Suprapubic skin (tissue), 4 donors: ENCODE results near the gene PHLDB3. TPM values are rescaled to one million over a fixed set of nuclear protein-coding genes. Genes with fewer than 3 reads are reported as not detected.

ENCODE experiments used
- DNase-seq, 2 donors: peaks; one replicate each; pipeline ENCODE4 v3.0.0-alpha.2; 2019; ENCODE audit warnings: low spot score in 2 of 2
- H3K27ac ChIP-seq: fragments of 200-600 bp; sonication (generic); one replicate; pipeline ENCODE4 v1.5.1; 2019
- H3K27me3 ChIP-seq: fragments of 200-600 bp; sonication (generic); one replicate; pipeline ENCODE4 v1.5.1; 2019
- H3K36me3 ChIP-seq: fragments of 200-600 bp; sonication (generic); one replicate; pipeline ENCODE4 v1.5.1; 2019
- H3K4me1 ChIP-seq: fragments of 200-600 bp; sonication (generic); one replicate; pipeline ENCODE4 v1.5.1; 2019
- H3K4me3 ChIP-seq: fragments of 200-600 bp; sonication (generic); one replicate; pipeline ENCODE4 v1.5.1; 2019; ENCODE audit warnings: mild to moderate bottlenecking
- H3K9me3 ChIP-seq: fragments of 200-600 bp; sonication (generic); one replicate; pipeline ENCODE4 v1.5.1; 2019
- EP300 ChIP-seq: sonication (generic); formaldehyde crosslinking; IDR thresholded peaks from one replicate; pipeline ENCODE4 v1.6.1; 2017; ENCODE audit warnings: antibody characterized with exemption
- POLR2A ChIP-seq, 2 donors: fragments of 450-650 bp; IDR thresholded peaks; one replicate each; pipeline ENCODE4 v1.6.1; 2017; ENCODE audit warnings: antibody characterized with exemption in 2 of 2, mild to moderate bottlenecking in 2 of 2, moderate library complexity in 2 of 2
- POLR2AphosphoS5 ChIP-seq, 3 donors: sonication (generic); formaldehyde crosslinking; IDR thresholded peaks; one replicate each; pipeline ENCODE4 v1.6.1; 2017; ENCODE audit warnings: antibody characterized with exemption in 3 of 3
- WGBS: methylation state at CpG from one replicate; pipeline ENCODE4 v1.1.5; 2018; 5-methylcytosine and 5-hydroxymethylcytosine counted together
- total RNA-seq, 4 donors: library from RNA; depleted of rRNA; stranded (reverse); fragments of >200 nt; gene quantifications; one replicate each; pipeline ENCODE4 v1.1.0, GENCODE V29; 2016
- TF ChIP-seq, protein P1 (sequence below), 2 donors: fragments of 200-600 bp in 1 of 2; fragments of 450-650 bp in 1 of 2; sonication (generic) in 1 of 2; IDR thresholded peaks; one replicate each; pipeline ENCODE4 v1.5.1; 2016 to 2019; ENCODE audit warnings: antibody characterized with exemption in 2 of 2, mild to moderate bottlenecking in 1 of 2, moderate library complexity in 1 of 2

The PHLDB3 gene
- total RNA-seq, 4 donors from 2014 or later = 63.2 to 110 (median 72.2) TPM

DNA sequence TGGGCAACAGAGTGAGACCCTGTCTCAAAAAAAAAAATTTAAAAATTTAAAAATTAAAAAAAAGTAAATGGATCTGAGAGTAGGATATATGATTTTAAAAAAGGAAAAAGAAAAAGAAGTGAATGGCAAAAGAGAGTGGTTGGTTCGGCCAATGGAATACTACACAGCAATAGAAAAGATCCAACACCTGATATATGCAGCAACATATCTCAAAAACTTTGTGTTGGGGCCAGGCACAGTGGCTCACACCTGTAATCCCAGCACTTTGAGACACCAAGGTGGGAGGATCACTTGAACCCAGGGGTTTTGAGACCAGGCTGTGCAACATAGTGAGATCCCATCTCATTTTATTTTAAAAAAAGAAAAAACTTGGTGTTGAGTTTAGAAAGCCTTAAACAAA, 37.8 kb downstream of the PHLDB3 start:
- Histone ChIP-seq H3K27me3 (no peaks in the 10 kb centered on the region), H3K4me1 (peaks cover 73% of the 10 kb centered on the region), H3K27ac (peak overlapping the region; percentile 66), H3K4me3 (no peak overlapping the region), H3K9me3 (no peaks in the 10 kb centered on the region), H3K36me3 (peaks cover under 1% of the 10 kb centered on the region)
- no peak for TF ChIP-seq EP300
- TF ChIP-seq, protein P1, sequence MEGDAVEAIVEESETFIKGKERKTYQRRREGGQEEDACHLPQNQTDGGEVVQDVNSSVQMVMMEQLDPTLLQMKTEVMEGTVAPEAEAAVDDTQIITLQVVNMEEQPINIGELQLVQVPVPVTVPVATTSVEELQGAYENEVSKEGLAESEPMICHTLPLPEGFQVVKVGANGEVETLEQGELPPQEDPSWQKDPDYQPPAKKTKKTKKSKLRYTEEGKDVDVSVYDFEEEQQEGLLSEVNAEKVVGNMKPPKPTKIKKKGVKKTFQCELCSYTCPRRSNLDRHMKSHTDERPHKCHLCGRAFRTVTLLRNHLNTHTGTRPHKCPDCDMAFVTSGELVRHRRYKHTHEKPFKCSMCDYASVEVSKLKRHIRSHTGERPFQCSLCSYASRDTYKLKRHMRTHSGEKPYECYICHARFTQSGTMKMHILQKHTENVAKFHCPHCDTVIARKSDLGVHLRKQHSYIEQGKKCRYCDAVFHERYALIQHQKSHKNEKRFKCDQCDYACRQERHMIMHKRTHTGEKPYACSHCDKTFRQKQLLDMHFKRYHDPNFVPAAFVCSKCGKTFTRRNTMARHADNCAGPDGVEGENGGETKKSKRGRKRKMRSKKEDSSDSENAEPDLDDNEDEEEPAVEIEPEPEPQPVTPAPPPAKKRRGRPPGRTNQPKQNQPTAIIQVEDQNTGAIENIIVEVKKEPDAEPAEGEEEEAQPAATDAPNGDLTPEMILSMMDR (IDR thresholded peaks at IDR 0.05) = no peak
- TF ChIP-seq POLR2AphosphoS5 (IDR thresholded peaks at IDR 0.05) = no peak
- no peak for TF ChIP-seq POLR2A (IDR thresholded peaks at IDR 0.05)
- WGBS = 93% methylated on average over 1 of the region's 1 CpG
- no peak for DNase-seq

DNA sequence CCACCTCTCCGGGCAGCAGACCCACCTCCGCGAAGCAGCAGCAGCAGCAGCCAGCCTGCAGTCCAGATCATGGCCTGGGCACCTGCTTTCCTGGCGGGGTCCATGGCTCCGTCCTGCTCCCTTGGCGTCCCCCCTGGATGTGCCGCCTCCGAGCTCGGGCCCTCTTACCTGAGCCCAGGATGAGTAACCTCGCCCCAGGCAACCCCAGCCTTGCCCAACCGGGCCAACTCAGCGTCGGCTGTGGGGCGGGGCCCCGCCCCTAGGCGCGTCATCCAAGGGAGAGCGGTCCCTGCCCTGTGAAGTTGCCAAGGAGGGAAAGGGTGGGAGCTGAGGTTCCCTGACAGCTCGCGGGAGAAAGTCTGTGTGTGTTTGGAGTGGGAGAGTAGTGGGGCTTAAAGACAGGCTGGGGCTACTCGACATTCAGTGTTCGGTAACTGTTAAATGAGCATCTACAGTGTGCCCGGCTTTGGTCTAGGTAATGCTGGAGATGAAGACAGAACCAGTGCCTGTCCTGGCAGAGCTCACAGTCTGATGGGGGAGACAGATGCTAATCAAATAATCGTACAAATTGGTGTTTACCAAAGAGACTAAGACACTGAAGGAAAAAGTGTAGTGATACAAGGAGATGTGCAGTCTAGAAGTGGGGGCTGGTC, 39.0 kb downstream of the PHLDB3 start, which contains the start of gene LYPD3:
Gene LYPD3, minus strand, starts transcription at position 141 of the 653 bp plus-strand sequence. Its CDS starts 37 bp downstream, at position 104.
- Histone ChIP-seq H3K4me3 (peak within 1 kb of the TSS; percentile 56), H3K4me1 (peaks cover 68% of the 10 kb centered on the region), H3K36me3 (peaks cover 9% of the 10 kb centered on the region), H3K27me3 (no peaks in the 10 kb centered on the region), H3K9me3 (no peaks in the 10 kb centered on the region), H3K27ac (peak within 1 kb of the TSS; percentile 88)
- peak in 2 of 3 donors; percentile 41 to 67 for TF ChIP-seq POLR2AphosphoS5 (IDR thresholded peaks at IDR 0.05)
- peak in 1 of 2 donors; percentile 45 for TF ChIP-seq POLR2A (IDR thresholded peaks at IDR 0.05)
- TF ChIP-seq, protein P1 (IDR thresholded peaks at IDR 0.05) = no peak
- peak; percentile 86 to 88 for DNase-seq
- WGBS = 29% methylated on average over 24 of the region's 24 CpGs

DNA sequence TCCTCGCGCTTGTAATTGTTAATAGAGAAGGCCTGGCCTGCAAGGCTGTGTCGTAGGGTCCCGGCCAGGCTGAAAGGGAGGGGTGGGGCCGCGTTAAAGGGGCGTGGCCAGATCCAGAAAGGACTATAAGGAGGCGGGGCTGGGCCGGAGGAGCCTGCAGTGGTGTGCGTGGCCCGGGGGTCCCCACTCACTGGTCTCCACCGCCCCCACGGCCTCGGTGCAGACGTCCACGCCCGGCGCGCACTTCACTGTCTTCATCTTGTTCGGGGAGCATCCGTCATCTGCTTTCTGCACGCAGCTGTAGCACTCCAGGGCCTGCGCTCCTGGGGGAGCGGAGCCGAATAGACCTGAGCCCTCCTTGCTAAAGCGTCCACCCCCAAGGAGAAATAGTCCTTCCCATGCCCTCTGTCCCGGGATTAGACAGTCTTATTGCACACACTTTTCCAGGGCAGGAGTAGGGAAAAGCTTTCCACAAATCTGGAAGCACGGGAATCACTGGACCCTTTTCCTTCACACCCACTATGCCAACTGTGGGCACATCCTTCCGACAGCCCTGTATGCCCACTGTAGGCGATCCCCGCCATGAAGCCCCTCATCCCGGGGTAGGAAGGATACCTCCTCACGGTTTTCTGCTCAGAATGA, 40.3 kb downstream of the PHLDB3 start:
- Histone ChIP-seq H3K4me1 (peaks cover 65% of the 10 kb centered on the region), H3K27ac (peak overlapping the region; percentile 88), H3K4me3 (peak overlapping the region; percentile 56), H3K9me3 (no peaks in the 10 kb centered on the region), H3K27me3 (no peaks in the 10 kb centered on the region), H3K36me3 (peaks cover 9% of the 10 kb centered on the region)
- TF ChIP-seq, protein P1 (IDR thresholded peaks at IDR 0.05) = no peak
- TF ChIP-seq POLR2AphosphoS5 (IDR thresholded peaks at IDR 0.05) = no peak
- no peak for TF ChIP-seq POLR2A (IDR thresholded peaks at IDR 0.05)
- TF ChIP-seq EP300 = no peak
- DNase-seq = peak; percentile 90
- WGBS = 19% methylated on average over 20 of the region's 33 CpGs

DNA sequence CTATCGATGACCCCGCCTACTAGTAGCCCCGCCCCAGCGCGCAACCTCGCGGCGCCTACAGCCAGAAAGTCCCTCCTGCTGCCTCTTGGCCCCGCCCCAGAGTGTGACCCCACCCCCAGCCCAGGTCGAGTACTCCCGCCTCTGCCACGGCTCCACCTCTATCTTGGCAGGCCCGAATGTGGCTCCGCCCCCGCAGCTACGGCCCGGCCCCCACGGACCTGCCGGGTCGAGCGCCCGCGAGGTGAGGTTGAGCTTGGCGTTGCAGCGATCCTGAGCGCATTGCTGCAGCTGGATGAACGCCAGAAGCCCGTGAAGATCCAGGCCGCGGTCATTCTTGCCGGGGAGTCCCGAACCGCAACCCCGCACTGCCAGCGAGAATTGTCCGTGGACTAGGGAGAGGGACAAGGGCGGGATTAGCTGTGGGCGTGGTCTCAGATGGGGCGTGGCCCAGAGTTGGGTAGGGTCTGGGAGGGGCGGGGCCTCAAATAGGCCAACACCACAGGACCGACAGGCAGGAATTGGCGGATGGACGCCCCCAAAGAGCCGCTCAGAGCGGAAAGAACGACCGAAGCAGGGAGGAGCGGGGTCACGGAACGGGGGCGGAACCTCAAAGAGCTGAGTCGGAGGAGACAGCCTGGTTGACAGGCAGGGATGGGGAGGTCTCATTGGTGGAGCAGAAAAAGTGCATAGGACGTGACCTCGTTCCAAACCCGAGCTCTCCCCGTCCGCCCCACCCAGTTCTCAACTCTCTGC, 41.0 kb downstream of the PHLDB3 start:
- H3K27ac ChIP-seq = peak overlapping the region; percentile 88
- no peaks in the 10 kb centered on the region for H3K27me3 ChIP-seq
- TF ChIP-seq POLR2A (IDR thresholded peaks at IDR 0.05) (no peak), POLR2AphosphoS5 (IDR thresholded peaks at IDR 0.05) (no peak), EP300 (peak; percentile 12)
- TF ChIP-seq, protein P1 (IDR thresholded peaks at IDR 0.05) = no peak
- peak; percentile 99 for DNase-seq
- under 1% methylated on average over 48 of the region's 57 CpGs for WGBS
- peaks cover 9% of the 10 kb centered on the region for H3K36me3 ChIP-seq
- H3K9me3 ChIP-seq = no peaks in the 10 kb centered on the region
- peak overlapping the region; percentile 56 for H3K4me3 ChIP-seq
- peaks cover 58% of the 10 kb centered on the region for H3K4me1 ChIP-seq
